Mucosa of stomach (tissue), 1 donor: ENCODE data around the gene RPAP2.
"Not testable (repeated sequence)": the region's sequence is repeated elsewhere in the genome, so short reads cannot be mapped to it uniquely, and the experiment has no call there.

Source experiments
- H3K27me3 ChIP-seq: one replicate; pipeline ENCODE4 v1.7.0; 2013; ENCODE audit warnings: mild to moderate bottlenecking, low read length; ENCODE audit not compliant: control insufficient read depth, insufficient read depth
- H3K36me3 ChIP-seq: one replicate; pipeline ENCODE4 v1.7.0; 2013; ENCODE audit warnings: low read length; ENCODE audit not compliant: control insufficient read depth, insufficient read depth
- H3K4me1 ChIP-seq: one replicate; pipeline ENCODE4 v1.7.0; 2013; ENCODE audit warnings: mild to moderate bottlenecking, low read length; ENCODE audit not compliant: control insufficient read depth, insufficient read depth
- H3K4me3 ChIP-seq: one replicate; pipeline ENCODE4 v1.7.0; 2013; ENCODE audit warnings: low read length
- H3K9ac ChIP-seq: one replicate; pipeline ENCODE4 v1.7.0; 2013; ENCODE audit warnings: mild to moderate bottlenecking, low read length, moderate library complexity
- H3K9me3 ChIP-seq: one replicate; pipeline ENCODE4 v1.7.0; 2013; ENCODE audit warnings: mild to moderate bottlenecking, low read length, moderate library complexity; ENCODE audit not compliant: control insufficient read depth
- donor health status: Pancreatic carcinoma.

The RPAP2 gene

GRCh38 chr1:92298573-92299476 is at the start of gene RPAP2, which contains the start of gene GLMN:
TSS of gene RPAP2 (plus strand) at chr1:92299059. CDS start at chr1:92299074, 15 bp downstream.
TSS of gene GLMN (minus strand) at chr1:92298987. CDS start at chr1:92297999, 988 bp downstream.
- no peaks in the 10 kb centered on the region for H3K9me3 ChIP-seq
- H3K36me3 ChIP-seq: no peaks in the 10 kb centered on the region
- peak within 1 kb of the TSS; percentile 95 for H3K4me3 ChIP-seq
- peaks cover 10% of the 10 kb centered on the region for H3K4me1 ChIP-seq
- no peaks in the 10 kb centered on the region for H3K27me3 ChIP-seq
- peak within 1 kb of the TSS; percentile 95 for H3K9ac ChIP-seq

DNA sequence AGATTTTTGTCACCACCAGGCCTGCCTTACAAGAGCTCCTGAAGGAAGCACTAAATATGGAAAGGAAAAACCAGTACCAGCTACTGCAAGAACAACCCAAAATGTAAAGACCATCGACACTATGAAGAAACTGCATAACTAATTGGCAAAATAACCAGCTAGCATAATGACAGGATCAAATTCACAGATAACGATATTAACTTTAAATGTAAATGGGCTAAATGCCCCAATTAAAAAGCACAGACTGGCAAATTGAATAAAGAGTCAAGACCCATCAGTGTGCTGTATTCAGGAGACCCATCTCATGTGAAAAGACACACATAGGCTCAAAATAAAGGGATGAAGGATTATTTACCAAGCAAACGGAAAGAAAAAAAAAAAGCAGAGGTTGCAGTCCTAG is 44.1 kb upstream of the RPAP2 start:
- not testable (repeated sequence) for H3K9me3 ChIP-seq, H3K4me3 ChIP-seq, H3K4me1 ChIP-seq, H3K27me3 ChIP-seq, H3K9ac ChIP-seq, H3K36me3 ChIP-seq

- H3K9me3 ChIP-seq: no peaks in the 10 kb centered on the region
- H3K9ac ChIP-seq: no peak overlapping the region
- H3K36me3 ChIP-seq: no peaks in the 10 kb centered on the region
- no peak overlapping the region for H3K4me3 ChIP-seq
- no peaks in the 10 kb centered on the region for H3K4me1 ChIP-seq
- H3K27me3 ChIP-seq: no peaks in the 10 kb centered on the region
These were observed 39.5 kb upstream of the RPAP2 start for GRCh38 chr1:92259350-92259749.

DNA sequence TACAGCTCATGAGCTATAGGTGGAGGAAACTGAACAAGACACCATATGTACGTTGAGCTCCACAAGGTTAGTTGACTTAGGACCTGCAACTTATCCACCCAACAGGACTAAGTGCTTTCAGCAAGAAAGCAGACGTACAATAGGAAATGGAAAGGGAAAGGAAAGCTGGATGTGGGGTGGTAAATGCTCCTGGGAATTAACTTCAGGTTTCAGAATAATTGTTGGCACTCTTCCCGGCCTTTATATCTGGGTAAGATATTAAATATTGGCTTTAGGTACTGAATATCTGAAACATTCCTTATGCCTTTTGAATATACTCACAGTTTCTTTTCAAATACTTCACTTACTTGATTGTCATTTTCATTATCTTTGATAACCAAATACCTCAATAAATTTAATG is 36.3 kb upstream of the RPAP2 start:
- no peaks in the 10 kb centered on the region for H3K27me3 ChIP-seq
- H3K9me3 ChIP-seq: no peaks in the 10 kb centered on the region
- H3K4me1 ChIP-seq: no peaks in the 10 kb centered on the region
- H3K36me3 ChIP-seq: no peaks in the 10 kb centered on the region
- H3K9ac ChIP-seq: no peak overlapping the region
- no peak overlapping the region for H3K4me3 ChIP-seq

DNA sequence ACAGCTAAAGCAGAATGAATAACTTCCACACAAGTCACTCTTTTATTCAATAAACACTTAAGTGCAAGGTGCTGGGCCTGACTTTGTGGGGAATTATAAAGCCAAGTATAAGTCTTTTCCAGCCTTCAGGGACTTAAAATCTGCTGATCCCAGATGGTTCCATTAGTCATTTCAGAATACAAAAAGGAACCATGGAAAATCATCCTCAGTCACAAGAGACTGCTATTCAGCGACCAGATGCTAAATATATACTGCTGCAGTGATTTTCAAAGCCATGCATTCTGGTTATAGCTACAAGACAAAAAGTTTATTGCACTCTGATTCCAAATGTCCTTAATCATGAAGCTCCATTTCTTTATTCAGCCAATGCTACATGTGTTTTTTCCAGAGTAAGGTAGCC is 25.8 kb upstream of the RPAP2 start:
- Histone ChIP-seq H3K4me1 (no peaks in the 10 kb centered on the region), H3K27me3 (no peaks in the 10 kb centered on the region), H3K4me3 (no peak overlapping the region), H3K36me3 (no peaks in the 10 kb centered on the region), H3K9ac (no peak overlapping the region), H3K9me3 (no peaks in the 10 kb centered on the region)

- no peak overlapping the region for H3K4me3 ChIP-seq
- no peaks in the 10 kb centered on the region for H3K27me3 ChIP-seq
- H3K9ac ChIP-seq: no peak overlapping the region
- no peaks in the 10 kb centered on the region for H3K9me3 ChIP-seq
- no peaks in the 10 kb centered on the region for H3K4me1 ChIP-seq
- H3K36me3 ChIP-seq: no peaks in the 10 kb centered on the region
These were observed 23.9 kb upstream of the RPAP2 start for GRCh38 chr1:92274939-92275338.

DNA sequence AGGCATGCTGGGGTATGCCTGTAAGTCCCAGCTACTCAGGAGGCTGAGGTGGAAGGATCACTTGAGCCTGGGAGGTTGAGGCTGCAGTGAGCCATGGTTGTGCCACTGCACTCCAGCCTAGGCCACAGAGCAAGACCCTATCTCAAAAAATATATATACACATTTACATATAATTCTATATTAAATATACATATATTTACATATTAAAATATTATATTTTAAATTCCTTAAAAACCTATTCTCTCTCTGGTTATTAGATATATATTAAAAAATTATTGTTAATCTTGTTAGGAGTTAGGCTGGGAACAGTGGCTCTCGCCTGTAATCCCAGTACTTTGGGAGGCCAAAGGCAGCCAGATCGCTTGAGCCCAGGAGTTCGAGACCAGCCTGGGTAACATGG is 22.8 kb upstream of the RPAP2 start:
- no peaks in the 10 kb centered on the region for H3K36me3 ChIP-seq
- no peaks in the 10 kb centered on the region for H3K27me3 ChIP-seq
- H3K4me1 ChIP-seq: no peaks in the 10 kb centered on the region
- H3K9ac ChIP-seq: no peak overlapping the region
- no peak overlapping the region for H3K4me3 ChIP-seq
- H3K9me3 ChIP-seq: no peaks in the 10 kb centered on the region

GRCh38 chr1:92277105-92277723 is 21.6 kb upstream of the RPAP2 start:
- H3K4me1 ChIP-seq: no peaks in the 10 kb centered on the region
- H3K36me3 ChIP-seq: no peaks in the 10 kb centered on the region
- H3K27me3 ChIP-seq: no peaks in the 10 kb centered on the region
- no peak overlapping the region for H3K9ac ChIP-seq
- H3K4me3 ChIP-seq: no peak overlapping the region
- no peaks in the 10 kb centered on the region for H3K9me3 ChIP-seq

DNA sequence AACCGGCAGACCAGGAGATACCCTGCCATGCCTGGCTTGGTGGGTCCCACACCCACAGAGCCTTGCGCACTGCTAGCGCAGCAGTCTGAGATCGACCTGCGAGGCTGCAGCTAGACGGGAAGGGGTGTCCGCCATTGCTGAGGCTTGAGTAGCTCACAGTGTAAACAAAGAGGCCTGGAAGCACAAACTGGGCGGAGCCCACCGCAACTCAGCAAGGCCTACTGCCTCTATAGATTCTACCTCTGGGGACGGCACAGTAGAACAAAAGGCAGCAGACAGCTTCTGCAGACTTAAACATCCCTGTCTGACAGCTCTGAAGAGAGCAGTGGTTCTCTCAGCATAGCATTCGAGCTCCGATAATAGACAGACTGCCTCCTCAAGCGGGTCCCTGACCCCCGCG is 19.1 kb upstream of the RPAP2 start:
- not testable (repeated sequence) for H3K27me3 ChIP-seq, H3K9ac ChIP-seq, H3K4me3 ChIP-seq, H3K36me3 ChIP-seq, H3K9me3 ChIP-seq, H3K4me1 ChIP-seq

DNA sequence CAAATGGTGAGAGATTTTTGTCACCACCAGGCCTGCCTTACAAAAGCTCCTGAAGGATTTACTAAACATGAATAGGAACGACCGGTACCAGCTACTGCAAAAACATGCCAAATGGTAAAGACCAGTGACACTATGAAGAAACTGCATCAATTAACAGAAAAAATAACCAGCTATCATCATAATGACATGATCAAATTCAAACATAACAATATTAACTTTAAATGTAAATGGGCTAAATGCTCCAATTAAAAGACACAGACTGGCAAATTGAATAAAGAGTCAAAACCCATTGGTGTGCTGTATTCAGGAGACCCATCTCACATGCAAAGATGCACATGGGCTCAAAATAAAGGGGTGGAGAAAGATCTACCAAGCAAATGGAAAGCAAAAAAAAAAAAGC is 17.4 kb upstream of the RPAP2 start:
- H3K4me3 ChIP-seq, H3K9me3 ChIP-seq, H3K4me1 ChIP-seq, H3K9ac ChIP-seq, H3K36me3 ChIP-seq, H3K27me3 ChIP-seq: not testable (repeated sequence)

DNA sequence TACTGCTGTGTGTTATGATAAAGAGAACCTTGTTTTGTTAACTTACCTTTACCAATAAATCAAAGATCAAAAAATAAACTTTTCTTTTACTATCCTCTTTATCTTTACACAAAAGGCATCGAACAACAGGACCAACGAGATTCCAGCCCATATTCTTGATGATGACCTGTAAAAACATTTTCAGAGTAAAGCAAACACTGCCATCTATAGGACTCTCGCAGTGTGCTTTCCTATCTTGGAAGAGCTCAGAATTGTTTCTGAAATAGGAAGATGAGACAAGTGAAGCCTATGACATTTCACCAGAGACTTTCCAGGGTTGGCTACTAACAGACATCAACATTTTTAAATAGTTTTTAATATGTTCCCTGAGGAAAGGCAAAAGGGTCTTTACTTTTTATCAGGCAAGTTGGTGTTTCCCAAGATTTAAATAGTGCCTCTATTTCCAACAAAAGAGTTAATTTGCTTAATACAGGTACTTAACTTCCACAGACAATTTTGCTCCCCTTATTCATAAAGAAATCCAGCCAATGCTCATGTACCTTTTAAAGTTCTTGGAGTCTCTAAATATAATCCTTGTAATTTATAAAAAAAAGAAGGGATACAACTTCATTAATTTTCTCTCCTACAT is 7.4 kb upstream of the RPAP2 start:
- no peaks in the 10 kb centered on the region for H3K4me1 ChIP-seq
- H3K9me3 ChIP-seq: no peaks in the 10 kb centered on the region
- H3K36me3 ChIP-seq: no peaks in the 10 kb centered on the region
- H3K4me3 ChIP-seq: no peak overlapping the region
- no peaks in the 10 kb centered on the region for H3K27me3 ChIP-seq
- no peak overlapping the region for H3K9ac ChIP-seq

- H3K36me3 ChIP-seq: no peaks in the 10 kb centered on the region
- no peaks in the 10 kb centered on the region for H3K9me3 ChIP-seq
- H3K9ac ChIP-seq: peak overlapping the region; percentile 95
- H3K27me3 ChIP-seq: no peaks in the 10 kb centered on the region
- peaks cover 10% of the 10 kb centered on the region for H3K4me1 ChIP-seq
- peak overlapping the region; percentile 95 for H3K4me3 ChIP-seq
These were observed 666 bp upstream of the RPAP2 start for GRCh38 chr1:92298213-92298572.
